ENCODE measurements around the gene MCU.

DNA sequence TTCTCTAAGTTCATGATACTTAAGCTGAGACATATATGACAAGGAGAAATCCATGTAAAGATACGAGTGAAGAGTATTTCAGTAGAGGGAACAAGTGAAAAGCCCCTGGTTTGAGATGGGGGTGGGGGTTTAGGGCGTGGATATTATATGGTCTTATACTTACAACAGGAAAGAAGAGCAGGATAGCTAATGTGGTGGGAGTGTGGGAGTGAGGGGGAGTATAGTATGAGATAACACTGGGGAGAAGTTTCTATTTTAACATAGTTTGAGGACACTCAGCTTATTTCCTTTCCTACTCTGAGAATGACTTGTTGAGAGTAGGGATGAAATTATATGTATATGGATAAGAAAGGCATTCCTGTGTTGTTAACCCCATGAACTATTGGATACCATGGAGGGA lies 36.5 kb downstream of the MCU start:
- TF ChIP-seq CTCF (IDR thresholded peaks at IDR 0.05): no peak
- no peak for TF ChIP-seq POLR2A (IDR thresholded peaks at IDR 0.05)

All from body of pancreas (tissue), 4 donors.